ENCODE results near the gene BAZ2A.
A peak's percentile ranks its signal among the peaks of the same experiment; 100 is the strongest.

The BAZ2A gene

GRCh38 chr12:56604355-56604754 lies 25.8 kb downstream of the BAZ2A start:
- no peak overlapping the region for H3K4me3 ChIP-seq (ENCODE audit: low read depth, low read length)
- TF ChIP-seq CTCF (IDR thresholded peaks at IDR 0.05; ENCODE audit: low read depth, low read length), result no peak

- TF ChIP-seq CTCF (IDR thresholded peaks at IDR 0.05; ENCODE audit: low read depth, low read length), result no peak
- no peak overlapping the region for H3K4me3 ChIP-seq (ENCODE audit: low read depth, low read length)
Measured at GRCh38 chr12:56602239-56602638, 27.9 kb downstream of the BAZ2A start.

- peak; percentile 23; the same call in 1 of the 2 replicates for TF ChIP-seq CTCF (IDR thresholded peaks at IDR 0.05; ENCODE audit: low read depth, low read length)
- no peak overlapping the region for H3K4me3 ChIP-seq (ENCODE audit: low read depth, low read length)
Measured at GRCh38 chr12:56601503-56601902, 28.6 kb downstream of the BAZ2A start.

GRCh38 chr12:56600753-56601152 lies 29.4 kb downstream of the BAZ2A start:
- no peak for TF ChIP-seq CTCF (IDR thresholded peaks at IDR 0.05; ENCODE audit: low read depth, low read length)
- no peak overlapping the region for H3K4me3 ChIP-seq (ENCODE audit: low read depth, low read length)

GRCh38 chr12:56599797-56600196 lies 30.3 kb downstream of the BAZ2A start:
- TF ChIP-seq CTCF (IDR thresholded peaks at IDR 0.05; ENCODE audit: low read depth, low read length), result no peak
- no peak overlapping the region for H3K4me3 ChIP-seq (ENCODE audit: low read depth, low read length)

- H3K4me3 ChIP-seq (ENCODE audit: low read depth, low read length), result no peak overlapping the region
- no peak for TF ChIP-seq CTCF (IDR thresholded peaks at IDR 0.05; ENCODE audit: low read depth, low read length)
Measured at GRCh38 chr12:56599041-56599440, 31.1 kb downstream of the BAZ2A start.

GRCh38 chr12:56596815-56597214 lies 33.3 kb downstream of the BAZ2A start:
- TF ChIP-seq CTCF (IDR thresholded peaks at IDR 0.05; ENCODE audit: low read depth, low read length), result no peak
- no peak overlapping the region for H3K4me3 ChIP-seq (ENCODE audit: low read depth, low read length)
